H4 (cell line): ENCODE measurements around the gene ADRA2B. TPM values are rescaled to one million over a fixed set of nuclear protein-coding genes. Genes with fewer than 3 reads are reported as not detected.
"Not testable (repeated sequence)": the region's sequence is repeated elsewhere in the genome, so short reads cannot be mapped to it uniquely, and the experiment has no call there.

ENCODE experiments used
- DNase-seq: peaks from one replicate; pipeline ENCODE4 v3.0.0-alpha.2; 2015; ENCODE audit warnings: low spot score
- total RNA-seq: library from RNA; depleted of rRNA; stranded (reverse); fragments of >200 nt; shearing (Covaris generic); gene quantifications from 2 replicates; pipeline ENCODE4 v1.2.3, GENCODE V29; 2014

ADRA2B gene
- total RNA-seq, 1 experiment from 2014 or later: not detected

DNA sequence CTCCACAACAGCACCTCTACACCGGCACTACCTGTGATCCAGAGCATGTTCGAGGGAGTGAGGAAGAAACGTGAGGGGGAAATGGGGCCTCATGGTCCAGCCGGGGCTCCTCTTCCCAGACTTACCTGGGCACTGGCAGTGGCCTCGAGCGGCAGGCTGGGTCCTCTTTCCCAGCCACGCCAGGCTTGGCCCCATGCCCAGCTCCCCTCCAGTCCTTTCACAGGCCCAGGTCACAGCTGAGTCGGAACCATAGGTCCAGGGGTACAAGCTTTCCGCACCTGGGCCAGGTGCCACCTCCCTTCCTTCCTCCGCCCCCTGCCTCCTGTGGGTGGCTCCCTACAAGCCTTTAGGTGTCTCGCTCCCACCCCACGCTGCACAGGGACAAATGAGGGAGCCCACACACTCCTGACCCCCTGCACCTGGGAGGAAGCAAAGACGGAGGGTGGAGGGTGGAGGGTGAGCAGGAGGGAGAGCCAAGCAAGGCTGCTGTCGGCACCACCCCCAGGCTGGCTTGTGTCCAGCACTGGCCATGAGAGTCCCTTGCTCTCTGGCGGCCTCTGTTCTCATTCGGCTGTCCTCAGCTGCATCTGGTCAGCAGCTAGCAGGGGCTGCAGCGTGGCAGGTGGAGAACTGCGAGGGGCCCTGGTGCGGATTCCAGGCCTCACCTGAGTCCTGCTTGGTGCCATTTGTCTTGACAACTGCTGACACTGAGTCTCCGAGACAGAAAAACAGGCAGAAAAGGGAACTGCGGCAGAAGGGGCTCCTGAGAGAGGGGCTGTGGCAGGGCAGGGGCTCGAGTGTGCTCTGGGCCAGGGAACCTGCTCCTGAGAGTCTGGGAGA, 26.8 kb downstream of the ADRA2B start:
- DNase-seq: no peak

DNA sequence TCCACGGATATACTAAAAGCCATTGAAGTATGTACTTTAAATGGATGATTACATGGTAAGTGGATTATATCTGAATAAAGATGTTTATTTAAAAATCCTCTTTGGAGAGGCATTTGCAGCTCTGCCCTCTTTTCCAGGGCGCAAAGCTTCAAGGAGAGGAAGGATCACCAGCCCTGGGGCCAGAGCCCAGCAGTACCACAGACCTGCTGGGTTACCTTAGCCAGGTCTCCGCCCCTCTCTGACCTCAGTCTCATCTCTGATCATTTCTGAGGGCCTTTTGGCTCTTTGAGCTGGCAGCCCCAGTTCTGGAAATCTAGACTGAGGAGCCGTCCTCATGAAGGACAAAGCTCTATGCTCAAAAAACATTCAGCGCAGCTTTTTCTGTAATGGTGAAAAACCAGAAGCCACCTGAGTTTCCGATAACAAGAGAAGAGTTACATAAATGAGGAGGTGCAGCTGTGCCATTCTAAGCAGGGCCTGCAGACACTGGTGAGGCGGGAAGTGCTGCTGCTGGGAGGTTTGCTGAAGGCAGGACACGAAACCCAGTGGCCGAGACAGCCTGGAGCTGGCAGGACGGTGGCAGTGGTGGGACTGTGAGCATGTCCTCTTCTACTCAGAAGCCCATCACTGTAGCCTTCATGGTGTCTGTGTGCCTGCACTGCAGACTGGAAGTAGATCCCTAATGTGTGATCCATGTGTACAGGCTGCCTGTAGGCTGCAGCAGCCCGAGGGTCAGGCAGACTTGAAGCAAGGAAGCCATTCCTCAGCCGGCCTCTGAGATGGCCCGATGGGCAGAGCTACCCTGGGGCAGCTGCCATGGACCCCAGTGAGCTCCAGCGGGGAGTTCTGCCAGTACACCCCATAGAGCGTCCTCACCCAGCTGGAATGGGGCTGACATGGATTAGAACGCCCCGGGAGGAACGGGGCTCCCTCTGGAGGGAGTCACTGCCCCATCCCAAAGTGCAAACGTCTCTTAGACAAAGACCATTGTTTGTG, 27.7 kb downstream of the ADRA2B start:
- DNase-seq: no peak

DNA sequence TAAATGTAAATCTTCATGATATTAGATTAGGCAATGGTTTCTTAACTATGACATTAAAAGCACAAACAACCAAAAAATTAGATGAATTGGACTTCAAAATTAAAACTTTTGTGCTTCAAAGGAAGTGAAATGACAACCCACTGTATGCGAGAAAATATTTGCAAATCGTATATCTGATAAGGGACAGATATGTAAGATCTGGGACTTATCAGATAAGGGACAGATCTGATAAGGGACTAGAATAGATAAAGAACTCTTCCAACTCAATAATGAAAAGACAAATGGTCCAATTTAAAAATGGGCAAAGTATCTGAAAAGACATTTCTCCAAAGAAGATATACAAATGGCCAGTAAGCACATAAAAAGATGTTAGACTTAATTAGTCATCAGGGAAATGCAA, 29.2 kb downstream of the ADRA2B start:
- no peak for DNase-seq

DNA sequence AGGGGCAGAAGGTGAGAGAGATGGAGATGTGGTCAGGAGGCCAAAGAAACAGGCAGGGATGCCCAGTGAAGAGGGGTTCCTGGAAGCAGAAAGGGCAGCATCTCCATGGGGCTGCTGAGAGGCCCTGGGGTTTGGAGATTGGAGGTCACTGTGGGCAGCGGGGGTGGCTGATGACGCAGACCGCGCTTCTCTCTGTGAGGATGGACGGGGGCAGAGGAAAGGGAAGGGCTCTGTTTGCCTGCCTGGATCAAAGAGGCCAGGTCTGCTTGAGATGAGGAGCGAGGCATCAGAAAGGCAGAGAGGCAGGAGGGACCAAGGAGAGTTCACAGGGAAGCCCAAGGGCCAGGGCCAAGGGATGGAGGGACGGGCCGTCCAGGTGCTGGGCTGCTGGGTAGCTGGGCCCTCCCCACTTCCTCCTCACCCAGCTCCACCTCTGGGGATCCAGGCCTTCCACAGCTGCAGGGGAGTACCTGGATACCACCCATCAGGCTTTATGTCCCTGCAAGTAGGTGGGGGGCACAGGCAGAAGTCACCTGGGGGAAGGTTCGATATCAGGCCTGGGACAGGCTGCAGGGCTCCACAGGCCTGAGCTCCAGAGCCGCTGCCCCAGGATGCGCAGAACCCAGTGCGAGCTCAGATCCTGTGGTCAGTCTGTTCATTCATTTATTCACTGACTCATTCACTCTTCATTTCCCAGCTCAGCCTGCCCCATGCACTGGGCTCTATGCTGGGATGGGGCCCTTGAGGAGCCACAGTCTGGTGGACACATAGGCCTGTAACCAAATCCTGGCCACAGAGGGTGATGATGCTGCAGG, 30.6 kb downstream of the ADRA2B start:
- no peak for DNase-seq

DNA sequence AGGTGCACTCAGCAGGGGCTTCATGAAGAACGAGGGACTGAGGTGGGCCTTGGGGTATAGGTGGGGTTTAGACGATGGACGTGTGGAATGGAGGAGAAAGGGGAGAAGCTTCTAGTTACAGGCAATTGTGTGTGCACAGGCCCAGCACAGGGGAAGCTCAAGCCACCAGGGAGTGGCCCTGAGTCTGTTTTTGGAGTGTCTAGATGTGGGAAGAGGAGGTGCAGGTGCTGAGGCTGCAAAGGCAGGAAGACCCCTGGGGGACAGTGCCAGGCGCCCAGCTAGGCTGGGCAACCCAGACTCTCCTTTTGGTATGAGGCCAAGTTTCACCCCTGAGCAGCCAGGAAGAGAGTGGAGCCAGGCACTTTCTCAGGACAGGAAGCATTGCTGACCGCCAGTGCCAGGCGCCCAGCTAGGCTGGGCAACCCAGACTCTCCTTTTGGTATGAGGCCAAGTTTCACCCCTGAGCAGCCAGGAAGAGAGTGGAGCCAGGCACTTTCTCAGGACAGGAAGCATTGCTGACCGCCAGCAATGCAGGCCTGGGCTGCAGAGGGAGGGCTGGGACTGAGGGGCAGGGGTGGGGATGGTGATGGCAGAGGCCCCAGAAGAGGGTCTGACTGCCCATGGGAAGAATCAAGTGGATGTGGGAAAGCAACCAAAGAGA, 31.4 kb downstream of the ADRA2B start:
- not testable (repeated sequence) for DNase-seq

DNA sequence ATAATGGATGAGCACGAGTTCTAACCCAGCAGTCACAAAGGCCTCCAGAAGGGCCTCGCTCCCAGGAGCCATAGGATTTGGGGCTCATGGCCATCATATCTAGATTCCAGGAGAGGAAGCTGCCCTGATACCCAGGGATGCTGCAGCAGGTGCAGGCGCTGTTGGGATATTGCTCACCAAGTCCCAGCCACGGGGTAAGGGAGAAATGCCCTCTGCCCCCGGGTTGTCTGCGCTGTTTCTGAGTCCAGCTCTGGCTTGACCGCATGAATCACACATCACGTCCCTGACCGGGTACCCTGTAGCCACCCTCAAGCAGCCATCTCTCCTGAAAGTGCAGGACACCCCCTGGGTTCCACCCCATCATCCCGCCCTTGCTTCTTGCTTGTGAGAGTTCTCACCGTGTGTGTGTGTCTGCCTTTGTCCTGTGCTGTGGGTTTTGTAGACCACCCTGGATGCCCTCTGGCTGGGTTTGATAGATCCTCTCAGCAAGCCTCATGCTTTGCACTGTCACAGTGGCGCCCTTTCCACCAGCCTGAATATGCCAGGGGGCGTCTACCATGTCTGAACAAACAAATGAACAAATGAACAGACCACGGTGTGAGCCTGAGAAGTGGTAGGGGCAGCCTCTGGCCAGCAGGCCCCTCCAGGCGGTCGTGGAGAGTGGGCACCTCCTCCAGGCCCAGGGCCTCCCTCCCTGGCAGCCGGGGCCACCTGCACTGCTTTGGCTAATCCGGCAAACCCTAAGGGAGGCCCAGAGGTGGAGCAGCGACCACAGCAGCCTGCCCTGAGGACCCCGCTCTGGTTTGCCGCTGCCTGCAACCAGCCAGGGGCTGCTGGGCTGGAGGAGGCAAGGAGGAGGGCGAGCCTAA, 32.1 kb downstream of the ADRA2B start:
- no peak for DNase-seq

DNA sequence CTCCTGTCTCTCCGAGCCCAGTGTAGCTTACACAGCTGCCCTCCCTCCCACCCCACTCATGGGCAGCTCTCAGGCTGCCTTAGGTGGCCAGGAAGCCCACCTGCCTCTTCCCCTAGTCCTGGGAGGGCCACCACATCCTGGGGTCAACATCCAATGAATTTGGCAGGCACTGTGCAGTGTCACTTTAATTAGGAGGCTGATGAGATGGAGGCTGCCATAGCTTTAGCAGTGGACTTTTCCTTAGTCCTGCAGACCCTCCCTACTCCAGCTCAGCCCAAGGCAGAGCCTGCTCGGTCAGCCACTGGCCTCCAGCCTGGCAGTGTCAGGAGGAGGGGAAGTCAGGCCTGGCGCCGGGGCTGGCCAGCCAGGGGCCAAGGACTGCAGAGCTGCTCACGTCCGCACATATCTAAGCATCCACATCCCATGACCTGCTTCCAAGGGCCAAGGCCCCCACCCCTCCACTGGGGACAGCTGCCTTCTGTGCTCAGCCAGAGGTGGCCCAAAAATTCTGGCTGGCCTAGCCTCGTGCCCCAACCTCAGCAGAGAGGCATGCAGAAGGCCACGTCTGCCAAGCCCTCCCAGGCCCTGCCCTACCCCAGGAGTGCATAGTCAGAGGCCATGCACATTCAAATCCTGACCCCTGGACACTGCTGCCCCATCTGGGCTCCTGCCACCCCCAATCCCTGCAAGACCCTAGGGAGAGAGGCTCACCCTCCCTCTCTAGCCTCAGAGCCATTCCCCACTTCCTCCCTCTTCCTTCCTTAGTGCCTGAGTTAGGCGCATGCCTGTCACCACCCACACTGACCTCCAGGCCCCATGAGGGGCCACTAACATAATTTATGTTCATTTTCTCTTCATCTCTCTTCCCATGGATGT, 33.1 kb downstream of the ADRA2B start:
- no peak for DNase-seq

DNA sequence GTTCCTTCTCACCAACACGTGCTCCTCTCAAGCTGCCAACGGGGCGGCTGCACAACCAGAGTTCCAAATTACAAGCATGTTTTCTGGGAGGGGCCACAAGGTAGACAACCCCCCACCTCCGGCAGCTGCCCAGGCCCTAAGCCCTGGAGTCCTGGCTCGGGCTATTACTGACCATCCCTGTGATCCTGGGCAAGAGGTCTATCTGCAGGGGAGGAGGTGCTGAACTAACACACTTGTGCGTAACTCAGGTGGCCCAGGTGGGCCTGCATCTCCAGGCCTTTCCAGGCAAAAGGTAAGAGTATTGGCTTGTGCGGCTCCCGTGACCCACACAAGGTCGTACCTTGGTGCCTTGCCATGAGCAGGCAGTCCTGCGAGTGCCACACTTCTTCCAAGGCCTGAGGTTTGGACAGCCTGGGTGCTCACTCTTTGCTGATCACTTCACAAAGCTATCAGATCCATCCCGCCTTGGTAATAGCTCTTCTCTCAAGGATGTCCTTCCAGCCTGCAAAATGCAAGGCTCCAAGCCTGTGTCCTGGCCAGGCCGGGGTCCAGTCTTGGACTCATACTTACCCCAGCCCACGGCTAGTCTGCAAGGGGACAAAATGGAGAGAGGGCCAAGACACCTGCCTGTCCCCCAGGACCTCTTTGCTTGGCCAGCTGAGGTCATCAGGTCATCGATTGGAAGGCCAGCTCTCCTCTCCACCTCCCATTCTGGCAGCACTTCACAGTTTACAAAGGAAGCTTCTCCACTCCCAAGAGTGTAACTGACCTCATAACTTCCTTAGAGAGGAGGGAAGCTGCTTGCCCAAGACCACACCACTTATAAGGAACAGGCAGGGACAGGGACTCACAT, 33.9 kb downstream of the ADRA2B start:
- DNase-seq: no peak

DNA sequence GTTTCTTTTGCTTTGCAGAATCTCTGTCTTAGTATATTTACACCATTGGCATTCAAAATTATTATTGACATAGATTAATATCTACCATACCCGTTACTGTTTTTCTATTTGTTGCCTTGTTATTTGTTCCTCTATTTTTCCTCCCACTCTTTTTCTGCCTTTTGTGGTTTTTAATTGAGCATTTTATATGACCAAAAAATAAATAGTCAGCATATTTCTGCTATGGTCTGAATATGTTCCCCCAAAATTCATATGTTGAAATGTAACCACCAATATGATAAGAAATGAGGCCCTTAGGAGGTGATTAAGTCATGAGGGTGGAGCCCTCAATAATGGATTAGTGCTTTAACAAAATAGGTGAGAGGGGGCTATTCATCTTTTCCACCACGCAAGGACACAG, 35.3 kb downstream of the ADRA2B start:
- no peak for DNase-seq

DNA sequence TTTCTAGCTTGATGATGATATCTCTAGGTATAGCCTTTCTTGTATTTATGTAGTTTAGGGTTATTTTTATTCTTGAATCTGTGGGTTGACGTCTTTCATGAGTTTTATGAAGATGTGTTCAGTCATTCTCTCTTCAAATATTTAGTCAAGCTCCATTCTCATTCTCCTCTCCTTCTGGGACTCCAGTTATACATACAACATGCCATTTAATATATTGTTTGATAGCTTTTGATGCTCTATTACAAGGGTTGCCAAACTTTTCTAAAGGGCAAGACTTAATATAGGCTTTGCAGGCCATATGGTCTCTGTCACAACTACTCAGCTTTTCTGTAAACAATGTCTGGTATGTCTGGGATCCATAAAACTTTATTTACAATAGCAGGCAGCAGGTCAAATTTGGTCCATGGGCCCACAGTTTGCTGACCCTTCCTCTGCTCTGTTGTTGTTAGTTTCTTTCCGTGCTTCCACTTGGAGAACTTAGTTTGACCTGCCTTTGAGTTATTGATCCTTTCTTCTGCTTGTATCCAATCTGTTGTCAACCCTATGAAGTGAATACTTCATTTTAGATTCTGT, 41.1 kb downstream of the ADRA2B start:
- DNase-seq: no peak

DNA sequence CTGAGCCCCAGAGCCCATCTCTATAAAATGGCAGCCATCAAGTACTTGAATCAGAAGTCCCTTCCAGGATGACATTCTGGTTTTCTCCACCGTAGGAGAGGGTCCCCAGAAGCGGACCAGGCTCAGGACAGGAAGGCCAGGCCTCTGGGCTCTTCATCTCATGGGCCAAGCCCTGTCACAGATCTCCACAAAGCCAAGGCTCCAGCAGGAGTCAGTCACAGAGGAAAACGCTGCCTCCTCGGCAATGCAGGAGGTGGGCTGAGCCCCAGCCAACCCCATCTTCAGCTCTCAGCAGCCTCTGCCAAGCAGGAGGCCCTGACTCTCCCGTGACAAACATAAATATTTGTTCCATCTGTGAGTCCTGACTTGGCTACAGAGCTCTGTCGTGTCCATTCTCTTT, 42.2 kb downstream of the ADRA2B start:
- no peak for DNase-seq

DNA sequence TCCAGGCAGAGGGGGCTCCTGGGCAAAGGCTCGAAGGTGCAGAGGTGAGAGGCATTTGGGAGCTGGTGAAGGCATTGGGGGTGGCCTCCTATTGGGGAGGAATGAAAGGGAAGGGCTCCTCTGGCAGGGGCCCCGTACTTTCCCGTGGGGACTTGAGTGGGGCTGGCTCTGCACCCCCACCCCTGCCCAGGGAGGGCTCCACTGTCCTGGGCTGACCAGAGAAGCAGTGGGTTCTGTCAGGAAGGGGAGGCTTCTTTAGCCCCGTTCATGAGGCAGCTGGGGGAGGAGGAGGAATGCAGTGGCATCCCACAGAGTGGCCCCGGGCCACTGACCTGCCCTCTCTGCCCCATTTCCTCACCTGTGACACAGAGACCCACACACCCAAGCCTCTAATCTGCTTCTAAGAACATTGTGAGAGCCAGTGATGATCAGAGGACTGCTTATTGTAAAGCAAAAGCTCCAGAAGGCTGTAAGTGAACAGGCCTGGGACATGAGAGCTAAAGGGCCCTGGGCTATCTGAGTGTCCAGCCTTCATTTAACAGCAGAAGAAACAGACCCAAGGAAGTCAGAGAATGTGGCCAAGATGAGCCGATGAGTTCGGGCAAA, 43.1 kb downstream of the ADRA2B start:
- DNase-seq: no peak

DNA sequence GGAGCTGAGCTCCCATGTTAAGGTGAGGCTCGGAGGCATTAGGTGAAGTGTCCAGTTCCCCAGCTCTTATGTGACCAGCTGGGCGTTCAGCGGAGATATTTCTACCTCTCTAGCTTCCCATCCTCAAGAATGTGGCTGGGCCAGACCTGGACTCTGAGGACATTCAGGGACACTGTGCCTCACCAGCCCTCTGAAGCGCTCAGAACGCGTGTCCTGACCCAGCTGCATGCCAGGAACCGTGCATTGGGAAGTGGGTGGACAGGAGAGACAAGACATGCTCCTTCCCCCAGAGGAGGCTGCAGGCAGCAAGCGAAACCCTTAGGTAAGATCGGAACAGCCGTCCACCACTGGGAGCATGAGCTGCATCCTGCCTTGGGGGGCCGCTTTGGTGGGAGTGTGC, 43.6 kb downstream of the ADRA2B start:
- no peak for DNase-seq

DNA sequence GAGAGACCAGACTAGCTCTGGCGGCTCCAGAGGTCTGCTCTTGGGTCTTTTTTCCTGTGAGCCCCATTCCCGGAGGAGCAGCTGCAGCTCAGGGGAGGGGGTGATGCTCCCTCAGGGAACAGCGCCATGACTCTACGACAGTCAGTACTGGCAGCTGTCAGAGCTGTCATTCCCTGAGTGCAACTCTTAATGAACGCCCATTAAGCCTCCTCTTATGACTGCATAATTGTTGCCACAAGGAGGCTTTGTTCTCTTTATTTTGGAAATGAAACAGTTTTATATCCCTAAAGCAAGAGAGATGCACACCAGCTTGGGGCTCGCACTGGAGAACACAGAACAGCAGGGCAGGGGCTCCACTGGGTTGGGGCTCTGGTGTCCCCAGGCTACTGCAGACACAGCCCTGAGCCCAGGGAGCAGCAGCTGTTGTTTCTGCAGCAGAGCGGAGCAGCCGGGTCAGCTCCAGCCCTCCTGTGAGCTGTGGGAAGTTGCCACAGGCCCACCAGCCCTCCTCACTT, 44.3 kb downstream of the ADRA2B start:
- DNase-seq: not testable (repeated sequence)

DNA sequence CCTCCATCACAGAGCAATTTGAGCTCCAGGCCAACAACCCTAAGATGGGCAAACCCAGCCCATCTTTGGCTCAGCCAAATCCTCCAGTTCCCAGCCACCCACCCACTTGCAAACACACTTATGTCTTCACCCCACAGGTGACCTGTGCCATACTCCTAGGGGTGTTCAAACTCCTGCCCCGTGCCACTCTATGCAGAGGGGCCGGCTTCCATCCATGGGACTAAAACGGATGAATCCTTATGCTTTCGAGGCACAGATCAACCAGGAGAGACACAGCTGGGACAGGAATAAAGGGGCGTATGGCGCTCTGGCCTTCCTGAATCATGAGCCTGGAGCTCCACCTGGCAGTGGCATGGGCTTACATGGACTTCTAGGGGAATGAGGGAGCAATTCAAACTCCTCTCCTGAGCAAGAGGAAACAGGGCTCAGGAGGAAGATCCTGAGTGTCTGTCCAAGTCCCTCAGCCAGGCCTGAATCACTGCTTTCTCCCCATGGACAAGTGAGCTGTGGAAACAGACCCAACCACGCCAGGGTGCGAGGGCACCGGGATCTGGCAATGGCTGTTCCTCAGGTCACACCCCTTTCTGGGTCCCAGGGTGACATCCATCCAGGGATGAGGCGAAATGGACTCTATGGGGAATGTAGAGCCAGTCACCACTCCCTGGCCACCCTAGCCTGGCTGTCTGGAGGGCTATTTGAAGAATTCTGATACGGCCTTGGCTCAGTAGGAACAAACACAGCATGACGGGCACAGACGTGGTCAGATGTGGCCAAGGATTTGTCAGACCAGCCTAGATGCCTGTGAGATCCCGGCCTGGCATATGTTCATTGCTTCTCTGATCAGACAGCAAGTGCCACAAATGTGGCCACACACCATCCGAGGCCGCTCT, 45.0 kb downstream of the ADRA2B start:
- DNase-seq: not testable (repeated sequence)

DNA sequence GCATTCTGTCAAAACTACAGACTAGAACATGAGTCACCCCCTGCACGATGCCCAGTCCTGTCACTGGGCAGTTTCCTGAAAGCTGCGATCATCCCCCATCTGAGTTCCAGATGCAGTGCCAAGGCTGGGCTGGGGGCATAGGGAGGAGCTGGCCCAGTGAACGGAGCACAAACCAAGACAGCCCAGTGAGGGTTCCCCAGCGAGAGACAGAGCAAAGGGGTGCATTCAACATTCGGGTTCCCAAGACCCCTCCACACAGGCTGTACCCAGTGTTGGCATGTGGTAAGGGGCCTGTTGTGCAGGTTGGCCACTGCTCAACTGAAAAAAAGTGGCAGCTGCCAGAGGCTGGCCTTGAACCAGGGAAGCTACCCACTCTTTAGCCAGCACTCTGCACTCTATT, 46.0 kb downstream of the ADRA2B start:
- DNase-seq: not testable (repeated sequence)
